ENCODE results near the gene LIAS.

DNA sequence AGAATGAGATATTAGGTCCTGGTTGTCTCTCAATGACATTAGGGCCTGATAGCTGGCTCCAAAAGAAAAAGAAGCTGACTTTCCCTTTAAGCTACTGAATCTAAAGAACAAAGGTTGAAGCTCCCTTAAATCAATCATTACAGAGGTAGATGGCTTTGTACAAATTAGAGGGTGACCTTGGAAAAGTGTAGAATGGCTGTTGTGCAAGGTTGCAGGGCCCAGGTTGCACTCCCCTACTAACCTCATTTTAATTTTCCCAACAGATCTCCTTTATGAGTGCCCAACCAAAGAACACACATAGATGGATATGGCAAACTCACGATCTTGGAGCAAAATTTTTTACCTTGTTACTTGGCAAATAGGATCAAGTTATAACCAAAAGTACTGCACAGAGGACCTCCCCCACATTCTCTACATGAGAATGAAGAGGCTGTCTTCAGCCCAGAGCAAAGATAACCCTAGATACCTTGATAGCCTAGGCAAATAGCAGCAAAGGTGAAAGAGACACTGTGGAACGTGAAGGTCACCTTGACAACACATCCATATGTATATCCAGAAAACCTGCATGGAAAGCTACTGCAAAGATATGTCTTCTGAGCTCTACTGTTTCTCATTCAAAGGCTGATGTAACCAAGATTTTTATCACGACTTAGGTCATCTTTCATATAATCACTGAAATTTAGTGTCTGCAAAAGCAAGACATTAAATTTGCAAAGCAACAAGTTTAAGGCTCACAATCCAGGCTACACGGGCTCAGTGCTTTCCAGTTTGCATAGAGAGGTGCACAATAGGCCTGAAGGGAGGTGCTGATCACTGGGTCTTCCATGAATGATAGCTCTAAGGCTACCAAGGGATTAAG, 29.2 kb upstream of the LIAS start:
- TF ChIP-seq, protein P1, sequence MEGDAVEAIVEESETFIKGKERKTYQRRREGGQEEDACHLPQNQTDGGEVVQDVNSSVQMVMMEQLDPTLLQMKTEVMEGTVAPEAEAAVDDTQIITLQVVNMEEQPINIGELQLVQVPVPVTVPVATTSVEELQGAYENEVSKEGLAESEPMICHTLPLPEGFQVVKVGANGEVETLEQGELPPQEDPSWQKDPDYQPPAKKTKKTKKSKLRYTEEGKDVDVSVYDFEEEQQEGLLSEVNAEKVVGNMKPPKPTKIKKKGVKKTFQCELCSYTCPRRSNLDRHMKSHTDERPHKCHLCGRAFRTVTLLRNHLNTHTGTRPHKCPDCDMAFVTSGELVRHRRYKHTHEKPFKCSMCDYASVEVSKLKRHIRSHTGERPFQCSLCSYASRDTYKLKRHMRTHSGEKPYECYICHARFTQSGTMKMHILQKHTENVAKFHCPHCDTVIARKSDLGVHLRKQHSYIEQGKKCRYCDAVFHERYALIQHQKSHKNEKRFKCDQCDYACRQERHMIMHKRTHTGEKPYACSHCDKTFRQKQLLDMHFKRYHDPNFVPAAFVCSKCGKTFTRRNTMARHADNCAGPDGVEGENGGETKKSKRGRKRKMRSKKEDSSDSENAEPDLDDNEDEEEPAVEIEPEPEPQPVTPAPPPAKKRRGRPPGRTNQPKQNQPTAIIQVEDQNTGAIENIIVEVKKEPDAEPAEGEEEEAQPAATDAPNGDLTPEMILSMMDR (IDR thresholded peaks at IDR 0.05) = no peak
- no peak for TF ChIP-seq EZH2 (IDR thresholded peaks at IDR 0.05; ENCODE audit: borderline replicate concordance, insufficient read depth, low read depth, low read length, poor library complexity, severe bottlenecking)
